DMS153 (cell line): ENCODE data around the gene E2F2.
"Not testable (repeated sequence)": the region's sequence is repeated elsewhere in the genome, so short reads cannot be mapped to it uniquely, and the experiment has no call there.

Experiments
- DNase-seq: peaks from one replicate; lab custom pipeline; 2025; lab: John Stamatoyannopoulos, UW

The E2F2 gene

DNA sequence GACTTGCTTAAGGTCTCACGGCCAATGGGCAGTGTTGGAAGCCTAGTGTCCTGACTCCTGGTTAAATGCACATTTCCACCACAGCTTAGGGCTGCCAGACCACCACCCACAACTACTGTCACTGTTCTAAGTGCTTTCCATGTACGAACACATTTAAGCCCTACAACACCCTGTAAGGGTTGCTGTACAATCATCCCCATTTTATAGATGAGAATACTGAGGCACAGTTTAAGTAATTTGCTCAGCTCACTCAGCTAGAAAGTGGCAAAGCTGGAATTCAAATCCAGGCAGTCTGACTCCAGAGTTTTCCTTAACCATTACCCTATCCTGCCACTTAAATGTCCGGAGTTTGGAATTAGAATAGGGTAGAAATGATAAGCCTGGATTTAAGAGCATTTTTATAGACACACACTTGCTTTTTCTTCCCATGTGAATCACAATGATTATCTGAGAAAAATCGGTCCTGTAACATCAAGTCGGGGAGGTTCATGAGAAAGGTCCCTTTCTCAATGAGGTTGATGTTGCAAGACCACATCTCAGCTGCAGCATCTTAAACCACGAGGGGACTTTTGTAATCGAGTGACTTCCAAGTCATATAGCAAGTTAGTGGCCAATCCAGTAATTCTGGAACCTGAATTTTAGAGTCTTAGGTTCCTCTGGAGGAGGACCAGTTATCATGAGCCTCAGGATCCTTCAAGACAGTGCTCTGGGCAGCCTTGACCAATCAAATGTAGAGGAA lies 8.6 kb downstream of the E2F2 start:
- DNase-seq = no peak

DNA sequence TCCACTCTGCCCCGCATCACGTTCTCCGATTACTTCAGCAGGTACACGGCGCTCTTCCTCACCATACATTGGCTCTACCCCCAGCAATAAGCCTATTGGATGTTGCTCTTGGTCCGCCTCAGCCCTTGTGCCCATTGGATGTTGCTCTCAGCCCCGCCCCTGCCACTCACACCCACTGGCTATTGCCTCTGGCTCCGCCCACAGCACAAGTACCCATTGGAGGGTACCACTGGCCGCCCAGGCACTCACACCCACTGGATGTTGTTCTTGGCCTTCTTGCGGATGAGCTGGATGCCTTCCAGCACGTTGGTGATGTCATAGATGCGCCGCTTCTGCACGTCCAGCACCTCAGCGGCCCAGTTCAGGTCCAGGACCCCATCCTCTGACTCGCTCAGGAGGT lies 9.4 kb downstream of the E2F2 start:
- no peak for DNase-seq

DNA sequence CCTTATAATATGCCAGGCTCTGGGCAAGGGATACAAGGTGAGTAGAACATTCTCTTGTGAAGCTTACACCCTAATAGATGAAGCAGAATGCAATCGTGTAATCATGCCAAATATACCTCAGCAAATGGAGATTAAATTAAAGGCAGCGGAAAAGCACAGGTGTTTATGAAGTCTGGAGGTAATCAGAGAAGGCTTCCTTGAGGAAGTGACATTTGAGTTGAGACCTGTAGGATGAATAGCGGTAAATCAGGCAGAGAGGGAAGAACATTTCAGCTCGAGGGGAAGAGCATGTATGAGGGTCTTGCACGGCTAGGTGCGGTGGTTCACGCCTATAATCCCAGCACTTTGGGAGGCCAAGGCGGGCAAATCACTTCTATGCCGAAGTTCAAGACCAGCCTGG lies 13.5 kb downstream of the E2F2 start:
- no peak for DNase-seq

DNA sequence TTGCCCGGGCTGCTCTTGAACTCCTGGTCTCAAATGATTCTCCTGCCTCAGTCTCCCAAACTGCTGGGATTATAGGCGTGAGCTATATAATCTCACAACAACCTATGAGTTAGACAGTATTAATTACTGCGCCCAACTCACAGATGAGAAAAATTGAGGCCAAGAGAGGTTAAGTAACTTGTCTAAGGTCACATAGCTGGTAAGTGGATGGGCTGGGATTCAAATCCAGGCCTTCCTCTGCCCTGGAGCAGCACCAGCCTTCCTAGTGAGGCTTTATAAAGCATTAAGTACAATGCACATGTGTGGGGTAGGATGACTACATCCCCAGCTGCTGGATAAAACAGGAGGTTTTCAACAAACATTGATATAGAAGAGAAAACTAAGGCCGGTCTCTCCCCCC lies 15.1 kb downstream of the E2F2 start:
- DNase-seq = no peak

DNA sequence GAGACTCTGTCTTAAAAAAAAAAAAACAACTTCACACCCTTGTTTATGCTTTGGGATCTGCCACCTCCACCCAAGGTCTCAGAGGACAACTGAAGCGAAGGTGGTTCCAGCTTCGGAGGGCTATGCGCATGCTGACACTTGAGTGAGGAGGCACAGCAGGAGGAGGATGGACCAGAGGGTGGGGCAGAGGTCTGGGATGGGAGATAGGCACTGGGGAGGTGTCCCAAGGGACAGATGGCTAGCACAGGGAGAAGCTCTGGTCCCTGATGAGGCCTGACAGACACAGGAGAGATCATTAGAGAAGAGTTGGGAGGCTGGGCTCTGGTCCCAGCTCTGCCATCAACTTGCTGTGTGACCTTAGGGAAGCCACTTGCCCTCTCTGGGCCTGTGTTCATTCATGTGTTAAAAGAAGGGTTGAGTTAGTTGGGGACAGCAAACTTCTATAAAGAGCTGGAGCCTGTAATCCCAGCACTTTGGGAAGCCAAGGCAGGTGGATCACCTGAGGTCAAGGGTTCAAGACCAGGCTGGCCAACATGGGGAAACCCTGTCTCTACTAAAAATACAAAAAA lies 16.8 kb downstream of the E2F2 start:
- DNase-seq = no peak

DNA sequence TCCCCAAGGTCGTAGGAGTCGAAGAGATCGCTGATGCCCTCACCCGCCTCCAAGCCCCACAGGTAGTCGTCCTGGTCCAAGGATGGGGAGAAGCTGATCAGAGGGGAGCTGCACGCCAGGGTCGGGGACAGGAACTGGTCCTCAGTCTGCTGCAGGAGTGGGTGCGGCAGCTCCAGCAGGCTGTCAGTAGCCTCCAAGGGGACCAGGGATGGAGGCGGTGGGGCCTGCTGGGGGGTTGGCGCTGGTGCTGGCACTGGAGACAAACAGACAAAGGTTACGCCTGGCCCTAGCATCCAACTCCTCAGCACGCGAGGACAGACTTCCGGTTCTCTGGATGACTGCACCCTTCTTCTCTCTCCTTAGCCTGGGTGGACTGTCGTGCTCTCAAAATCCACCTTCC lies 21.1 kb downstream of the E2F2 start:
- DNase-seq = no peak

DNA sequence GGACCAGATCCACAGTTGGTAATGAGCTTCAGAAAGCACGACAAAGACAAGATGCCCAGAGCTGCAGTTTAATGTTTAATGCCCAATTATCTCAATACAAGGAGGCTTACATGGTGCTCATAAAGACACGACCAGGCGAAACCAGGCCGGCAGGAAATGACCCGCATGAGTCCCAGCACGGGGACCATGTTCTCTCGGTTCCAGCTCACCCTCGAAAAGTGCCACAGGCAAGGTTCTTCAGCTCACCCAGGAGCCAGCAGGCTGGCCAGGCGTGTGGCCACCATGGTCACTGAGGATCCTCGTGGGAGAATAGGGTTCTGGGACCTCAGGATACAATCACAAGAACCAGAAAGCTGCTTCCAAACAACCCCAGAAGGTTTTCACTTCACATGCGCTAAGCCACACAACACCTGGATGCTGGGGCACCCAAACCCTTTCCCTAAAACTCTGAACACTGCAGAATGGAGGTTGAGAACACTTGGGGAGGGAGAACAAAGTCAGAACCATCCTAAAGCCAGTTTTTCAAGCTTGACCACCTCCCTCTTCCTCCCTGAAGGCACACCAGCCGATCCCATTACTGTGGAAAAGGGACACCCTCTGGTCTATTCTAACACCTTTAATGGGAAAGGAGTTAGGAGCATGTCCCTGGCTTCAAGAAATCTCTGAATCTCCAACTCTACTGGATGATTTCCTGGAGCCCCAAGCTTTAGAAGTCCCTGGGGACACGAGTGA lies 24.5 kb downstream of the E2F2 start:
- DNase-seq = no peak

DNA sequence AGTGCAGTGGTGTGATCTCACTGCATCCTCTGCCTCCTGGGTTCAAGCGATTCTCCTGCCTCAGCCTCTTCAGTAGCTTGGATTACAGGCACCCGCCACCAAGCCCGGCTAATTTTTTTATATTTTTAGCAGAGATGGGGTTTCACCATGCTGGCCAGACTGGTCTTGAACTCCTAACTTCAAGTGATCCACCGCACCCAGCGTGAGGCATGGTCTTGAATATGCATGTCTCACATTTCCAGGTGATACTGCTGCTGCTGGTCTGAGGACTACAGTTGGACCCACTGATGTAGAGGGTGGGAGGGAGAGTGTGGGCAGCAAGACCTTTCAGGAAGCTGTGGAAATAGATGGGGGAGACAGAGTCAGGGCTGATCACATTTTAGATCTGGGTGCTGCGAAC lies 25.2 kb downstream of the E2F2 start:
- no peak for DNase-seq

DNA sequence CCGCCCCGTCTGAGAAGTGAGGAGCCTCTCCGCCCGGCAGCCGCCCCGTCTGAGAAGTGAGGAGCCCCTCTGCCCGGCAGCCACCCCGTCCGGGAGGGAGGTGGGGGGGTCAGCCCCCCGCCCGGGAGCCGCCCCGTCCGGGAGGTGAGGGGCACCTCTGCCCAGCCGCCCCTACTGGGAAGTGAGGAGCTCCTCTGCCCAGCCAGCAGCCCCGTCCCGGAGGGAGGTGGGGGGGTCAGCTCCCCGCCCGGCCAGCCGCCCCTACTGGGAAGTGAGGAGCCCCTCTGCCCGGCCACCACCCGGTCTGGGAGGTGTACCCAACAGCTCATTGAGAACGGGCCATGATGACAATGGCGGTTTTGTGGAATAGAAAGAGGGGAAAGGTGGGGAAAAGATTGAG lies 26.9 kb downstream of the E2F2 start:
- DNase-seq = not testable (repeated sequence)

DNA sequence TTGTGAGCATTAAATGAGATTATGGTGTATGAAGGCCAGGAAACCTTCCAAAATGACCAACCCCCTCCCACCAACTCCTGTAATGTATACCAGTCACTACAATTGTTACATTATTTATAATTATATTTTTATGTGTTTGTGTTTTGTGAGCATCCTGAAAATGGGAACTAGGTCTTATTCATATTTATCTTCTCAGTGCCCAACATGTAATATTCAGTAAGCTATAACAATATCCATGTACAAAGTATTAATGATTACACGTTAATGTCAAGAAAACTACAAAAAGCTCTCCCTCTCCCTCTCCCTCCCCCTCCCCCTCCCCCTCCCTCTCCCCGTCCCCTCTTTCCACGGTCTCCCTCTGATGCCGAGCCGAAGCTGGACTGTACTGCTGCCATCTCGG lies 28.1 kb downstream of the E2F2 start:
- no peak for DNase-seq

DNA sequence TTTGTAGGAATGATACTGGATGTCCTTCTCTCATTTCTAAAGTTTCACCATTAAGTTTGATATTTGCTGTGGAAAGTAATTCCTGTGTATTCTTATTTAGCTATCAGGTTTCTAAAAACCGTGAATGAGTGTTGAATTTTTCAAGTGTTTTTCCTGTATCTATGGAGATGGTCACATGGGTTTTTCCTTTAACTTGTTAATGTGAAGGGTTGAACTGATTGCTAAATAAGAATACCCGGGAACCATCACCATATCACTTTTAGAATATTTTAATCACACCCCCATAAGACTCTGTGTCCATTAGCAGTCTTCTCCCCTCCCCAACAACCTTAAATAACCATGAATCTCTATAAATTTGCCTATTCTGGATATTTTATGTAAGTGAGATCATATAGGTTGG lies 30.6 kb downstream of the E2F2 start:
- peak; percentile 35 for DNase-seq

DNA sequence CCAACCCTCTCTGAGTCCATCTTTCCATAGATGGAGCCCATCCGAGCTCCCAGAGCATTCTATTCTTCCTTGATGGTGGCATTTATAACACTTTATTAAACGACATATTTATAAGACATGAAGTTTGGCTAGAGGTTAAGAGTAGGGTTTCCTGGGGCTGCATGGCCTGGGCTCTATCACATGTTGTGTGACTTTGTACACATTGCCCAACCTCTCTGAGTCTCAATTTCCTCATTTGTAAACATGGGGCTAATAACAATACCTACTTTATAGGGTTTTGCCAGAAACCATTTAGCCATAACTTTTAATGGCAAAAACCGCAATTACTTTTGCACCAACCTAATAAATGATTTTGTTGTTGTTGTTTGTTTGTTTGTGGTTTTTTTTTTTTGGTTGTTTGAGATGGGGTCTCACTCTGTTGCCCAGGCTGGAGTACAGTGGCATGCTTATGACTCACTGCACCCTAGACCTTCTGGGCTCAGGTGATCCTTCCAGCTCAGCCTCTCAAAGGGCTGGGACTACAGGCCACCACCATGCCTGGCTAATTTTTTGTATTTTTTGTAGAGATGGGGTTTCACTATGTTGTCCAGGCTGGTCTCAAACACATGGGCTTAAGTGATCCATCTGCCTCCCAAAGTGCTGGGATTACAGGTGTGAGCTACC lies 33.1 kb downstream of the E2F2 start:
- no peak for DNase-seq

DNA sequence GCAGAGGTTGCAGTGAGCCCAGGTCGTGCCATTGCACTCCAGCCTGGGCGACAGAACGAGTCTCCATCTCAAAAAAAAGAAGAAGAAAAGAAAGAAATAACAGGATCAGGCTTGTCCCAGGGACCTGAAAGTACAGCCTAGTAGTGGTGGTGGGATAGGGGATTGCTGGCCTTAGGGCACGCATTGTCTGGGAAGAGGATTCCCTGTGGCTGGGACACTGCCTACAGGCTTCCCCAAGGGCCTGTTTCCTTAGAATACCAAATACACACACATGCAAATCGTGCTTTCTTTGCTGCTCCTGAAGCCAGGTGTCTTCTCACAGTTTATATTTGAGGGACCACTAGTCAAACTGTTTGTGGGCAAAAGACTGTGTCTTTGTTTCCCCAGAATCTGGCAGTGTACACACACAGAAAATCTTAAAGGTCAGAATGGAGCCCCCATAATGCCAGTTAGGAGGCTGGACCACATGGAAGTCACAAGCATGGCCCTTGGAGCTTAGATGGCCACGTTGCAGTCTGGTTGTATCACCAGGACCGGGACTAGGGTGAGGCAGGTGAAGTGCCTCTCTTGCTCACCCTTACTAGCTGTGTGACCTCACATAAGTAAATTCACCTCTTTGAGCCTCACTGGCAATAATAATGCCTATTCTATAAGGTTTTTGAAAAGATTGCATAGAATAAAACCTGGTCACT lies 34.4 kb downstream of the E2F2 start:
- DNase-seq = no peak

DNA sequence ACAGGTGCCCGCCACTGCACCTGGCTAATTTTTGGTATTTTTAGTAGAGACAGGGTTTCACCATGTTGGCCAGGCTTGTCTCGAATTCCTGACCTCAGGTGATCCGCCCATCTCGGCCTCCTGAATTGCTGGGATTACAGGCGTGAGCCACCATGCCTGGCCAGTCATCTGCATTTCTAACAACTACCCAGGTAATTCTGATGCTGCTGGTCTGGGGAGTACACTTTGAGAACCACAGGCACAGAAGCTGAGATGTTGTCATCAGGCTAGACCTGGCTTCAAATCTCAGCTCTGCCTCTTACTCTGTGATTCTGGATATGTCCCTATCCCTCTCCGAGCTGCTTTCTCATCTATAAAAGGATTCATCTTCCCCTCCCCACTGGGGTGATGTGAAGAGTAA lies 36.2 kb downstream of the E2F2 start:
- not testable (repeated sequence) for DNase-seq

DNA sequence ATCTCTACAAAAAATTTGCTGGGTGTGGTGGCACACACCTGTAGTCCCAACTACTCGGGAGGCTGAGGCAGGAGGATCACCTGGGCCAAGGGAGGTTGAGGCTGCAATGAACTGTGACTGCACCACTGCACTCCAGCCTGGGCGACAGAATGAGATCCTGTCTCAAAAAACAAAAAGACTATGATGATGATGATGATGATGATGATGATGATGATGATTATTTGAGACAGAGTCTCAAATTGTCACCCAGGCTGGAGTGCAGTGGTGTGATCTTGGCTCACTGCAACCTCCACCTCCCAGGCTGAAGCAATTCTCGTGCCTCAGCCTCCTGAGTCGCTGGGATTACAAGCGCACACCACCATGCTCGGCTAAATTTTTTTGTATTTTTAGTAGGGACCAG lies 38.3 kb downstream of the E2F2 start:
- not testable (repeated sequence) for DNase-seq

DNA sequence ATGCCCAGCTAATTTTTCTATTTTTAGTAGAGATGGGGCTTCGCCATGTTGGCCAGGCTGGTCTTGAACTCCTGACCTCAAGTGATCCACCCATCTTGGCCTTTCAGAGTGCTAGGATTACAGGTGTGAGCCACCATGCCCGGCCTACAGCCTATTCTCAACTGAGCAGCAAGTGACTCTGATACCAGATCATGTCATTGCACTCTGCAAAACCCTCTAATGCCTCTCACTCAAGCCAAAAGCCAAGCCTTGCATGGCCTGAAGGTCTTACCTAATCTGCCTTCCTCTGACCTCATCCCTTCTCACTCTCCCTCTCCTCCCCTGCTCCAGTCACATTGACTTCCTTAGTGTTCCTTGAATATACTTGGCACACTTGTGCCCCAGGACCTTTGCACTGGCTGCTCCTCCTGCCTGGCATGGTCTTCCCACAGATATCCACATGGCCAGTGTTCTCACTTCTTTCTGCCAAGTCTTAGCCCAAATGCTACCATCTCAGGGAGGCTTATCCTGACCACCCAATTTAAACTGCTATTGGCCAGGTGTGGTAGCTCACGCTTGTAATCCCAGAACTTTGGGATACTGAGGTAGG lies 38.8 kb downstream of the E2F2 start:
- DNase-seq = no peak

DNA sequence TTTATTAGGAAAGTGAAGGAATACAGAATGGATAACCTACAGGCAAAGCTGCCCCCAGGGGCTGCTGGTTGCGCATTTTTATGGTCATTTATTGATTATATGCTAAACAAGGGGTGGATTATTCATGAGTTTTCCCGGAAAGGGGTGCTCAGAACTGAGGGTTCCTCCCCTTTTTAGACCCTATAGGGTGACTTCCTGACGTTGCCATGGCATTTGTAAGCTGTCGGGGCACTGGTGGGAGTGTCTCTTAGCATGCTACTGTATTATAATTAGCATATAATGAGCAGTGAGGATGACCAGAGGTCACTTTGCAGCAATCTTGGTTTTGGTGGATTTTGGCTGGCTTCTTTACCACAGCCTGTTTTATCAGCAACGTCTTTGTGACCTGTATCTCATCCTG lies 41.2 kb downstream of the E2F2 start:
- DNase-seq = no peak

DNA sequence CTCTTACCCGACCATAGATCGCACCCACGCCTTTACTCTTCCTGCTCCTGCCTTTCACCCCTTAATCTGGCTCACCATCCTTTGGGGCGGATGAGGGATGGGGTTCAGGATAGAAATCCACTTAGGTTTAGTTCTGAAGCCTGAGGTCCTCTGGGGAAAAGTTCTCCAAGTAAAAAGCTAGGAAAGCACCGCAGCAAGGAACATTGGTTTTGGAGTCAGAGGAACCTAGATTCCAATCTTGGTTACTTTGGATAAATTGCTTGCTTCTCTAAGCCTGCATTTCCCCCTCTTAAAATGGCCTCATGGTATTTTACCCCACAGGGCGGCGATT lies 46.1 kb downstream of the E2F2 start:
- no peak for DNase-seq

DNA sequence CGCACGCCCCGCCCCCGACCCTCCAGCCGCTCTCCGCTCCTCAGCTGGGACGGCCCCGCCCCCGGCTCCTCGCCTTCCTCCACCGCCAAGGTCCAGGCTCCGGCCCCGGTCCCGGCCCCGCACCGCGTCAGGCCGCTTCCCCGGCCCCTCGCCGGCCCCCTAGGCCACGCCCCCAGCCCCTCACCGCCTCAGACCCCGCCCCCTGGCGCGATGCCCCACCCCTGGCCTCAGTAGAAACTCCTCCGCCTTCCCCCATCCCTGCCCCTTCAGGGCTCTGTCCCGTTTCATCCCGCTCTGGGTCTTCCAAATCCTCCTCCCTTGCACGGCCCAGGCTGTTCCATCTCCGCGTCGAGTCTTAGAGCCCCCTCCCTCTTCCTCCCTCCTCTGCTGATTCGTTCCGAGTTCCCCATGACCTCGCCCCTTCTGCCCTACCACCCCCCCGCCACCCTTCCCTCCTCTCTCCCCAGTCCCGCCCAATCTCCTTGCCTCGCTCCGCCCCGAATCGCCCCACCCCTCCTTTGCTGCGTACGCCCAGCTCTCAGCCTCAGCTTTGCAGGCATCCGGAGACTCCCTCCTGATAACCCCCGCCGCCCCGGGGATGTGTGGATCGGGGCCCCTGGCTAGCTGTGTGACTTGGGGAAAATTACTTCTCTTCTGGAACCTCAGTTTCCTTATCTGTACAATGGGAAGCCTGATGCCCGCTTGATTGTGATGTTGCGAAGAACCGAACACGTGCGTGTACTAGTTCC lies 46.6 kb downstream of the E2F2 start:
- DNase-seq = peak; percentile 69

DNA sequence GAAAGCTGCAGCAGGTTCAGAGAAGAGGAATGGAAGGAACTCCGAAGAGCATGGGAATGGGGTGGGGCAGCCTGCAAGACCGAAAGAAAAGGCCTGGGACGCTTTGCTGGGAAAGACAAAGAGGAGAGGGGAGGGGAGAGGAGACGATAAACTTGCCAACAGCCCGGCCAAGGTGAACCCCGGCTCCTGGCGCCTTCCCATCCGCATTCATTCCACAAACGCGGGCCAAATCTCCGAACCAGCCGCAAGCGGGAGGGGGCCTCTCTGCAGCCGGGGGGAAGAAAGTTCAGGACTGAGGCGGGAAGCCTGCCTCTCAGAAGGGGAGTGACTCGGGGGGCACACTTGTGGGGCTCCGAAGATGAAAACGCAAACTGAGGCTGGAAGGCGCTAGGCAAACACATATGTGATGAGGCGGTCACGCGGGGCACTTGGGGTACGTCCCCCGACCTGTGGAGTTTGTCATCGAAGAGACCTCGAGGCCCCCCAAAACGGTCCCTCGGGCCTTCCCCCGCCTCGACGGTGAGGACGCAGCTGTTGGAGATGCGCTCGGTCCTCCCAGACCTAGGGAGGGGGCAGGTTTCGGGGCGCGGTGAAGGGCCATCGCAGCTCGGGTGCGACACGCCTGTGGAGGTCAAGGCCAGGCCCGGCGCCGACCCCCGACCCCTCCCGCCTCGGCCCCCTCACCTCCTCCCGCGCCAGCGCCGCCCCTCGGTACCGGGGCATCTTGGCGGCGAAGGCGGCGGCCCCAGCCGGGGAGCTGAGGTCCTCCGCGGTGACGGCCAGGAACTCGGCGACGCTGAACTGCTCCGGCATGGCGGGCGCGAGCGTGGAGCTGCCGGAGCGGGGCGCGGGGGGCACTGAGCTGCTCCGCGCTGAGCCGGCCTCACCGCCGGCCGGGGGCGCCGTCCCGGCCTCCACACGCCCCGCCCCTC lies 47.4 kb downstream of the E2F2 start, which contains the start of gene ASAP3:
TSS of gene ASAP3 (minus strand) at position 859 of the 932 bp plus-strand sequence. CDS start at position 813, 46 bp downstream.
- no peak for DNase-seq
